GM13977 (cell line): Measurements from ENCODE around the gene MGAT5.
A peak's percentile ranks its signal among the peaks of the same experiment; 100 is the strongest.

Experiments
- DNase-seq: peaks from one replicate; pipeline ENCODE4 v3.0.0; 2012; ENCODE audit warnings: low spot score
- CTCF ChIP-seq: IDR thresholded peaks from 2 replicates; pipeline ENCODE4 v1.5.1; 2012; ENCODE audit warnings: mild to moderate bottlenecking, control low read depth; ENCODE audit not compliant: insufficient read depth; ENCODE audit errors: extremely low read depth, missing control alignments
- in situ Hi-C: fragments of 300-500 bp; cut with MboI; formaldehyde crosslinking; loops from one replicate; pipeline ENCODE4 v1.12.0; 2022; ENCODE audit warnings: low sequenced_read_pairs, low pct_unique_long_range_greater_than_20kb, mixed read lengths, inconsistent platforms; ENCODE audit not compliant: unreplicated experiment

MGAT5 gene

DNA sequence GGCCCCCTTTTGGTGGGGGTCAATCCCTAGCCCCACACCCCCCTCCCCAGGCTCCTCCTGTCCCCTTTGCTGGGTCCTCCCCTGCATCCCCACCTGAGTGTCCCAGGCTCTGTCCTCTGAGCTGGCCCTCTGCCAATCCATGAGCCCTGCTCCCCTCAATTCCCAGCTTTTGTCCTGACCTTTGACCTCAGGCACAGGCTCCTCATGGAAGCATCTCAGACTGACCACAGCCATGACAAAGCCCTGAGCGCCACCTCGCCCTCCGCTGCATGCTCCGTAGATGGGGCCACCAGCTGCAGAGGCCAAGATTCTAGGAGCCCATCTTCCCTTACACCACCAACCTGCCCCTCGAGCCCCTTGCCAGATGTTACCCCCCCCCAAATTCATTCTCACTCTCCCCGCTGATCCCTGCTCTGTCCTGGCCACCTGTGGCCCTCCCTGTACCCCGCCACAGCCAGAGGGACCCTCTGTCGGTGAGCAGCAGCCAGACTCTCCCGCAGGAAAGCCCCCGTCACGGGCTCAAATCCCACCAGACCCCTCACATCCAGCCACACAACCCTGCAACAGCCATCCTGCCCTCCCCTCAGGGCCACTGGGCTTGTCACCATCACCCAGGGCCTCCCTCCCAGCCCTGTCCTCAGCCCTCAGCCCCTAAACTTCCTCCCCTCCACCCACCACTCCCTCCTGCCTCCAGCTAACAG is 206.0 kb downstream of the MGAT5 start:
- in situ Hi-C loops, result no loop called here
- no peak for TF ChIP-seq CTCF
- no peak for DNase-seq

DNA sequence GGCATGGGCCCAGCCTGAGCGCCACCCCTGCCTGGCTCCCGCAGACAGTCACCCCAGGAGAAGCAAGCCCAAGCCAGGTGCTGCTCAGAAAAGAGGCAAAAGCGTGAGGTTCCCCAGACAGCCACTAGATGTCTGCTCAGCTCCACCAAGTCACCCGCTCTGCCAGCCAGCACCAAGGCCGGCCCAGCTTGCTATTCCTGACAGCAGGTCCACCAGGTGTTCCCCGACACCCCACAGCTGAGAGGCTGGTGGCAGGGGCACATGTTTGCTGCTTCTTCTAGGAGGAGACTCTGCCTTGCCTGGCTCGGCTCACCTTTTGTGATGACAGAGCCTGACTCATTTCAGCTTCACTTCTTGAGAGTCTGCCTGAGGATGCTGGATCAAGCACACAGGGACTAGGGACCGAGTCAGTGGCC is 206.7 kb downstream of the MGAT5 start:
- in situ Hi-C loops, result no loop called here

GRCh38 chr2:134461511-134461910 is 207.6 kb downstream of the MGAT5 start:
- in situ Hi-C loops, result no loop called here

More for the DNA sequence above, 206.7 kb downstream of the MGAT5 start:
- DNase-seq, result peak; percentile 78
- peak; percentile 64 for TF ChIP-seq CTCF

GRCh38 chr2:134462275-134462674 is 208.4 kb downstream of the MGAT5 start:
- in situ Hi-C loops, result no loop called here
- no peak for TF ChIP-seq CTCF
- DNase-seq, result no peak

More at GRCh38 chr2:134461511-134461910, 207.6 kb downstream of the MGAT5 start:
- TF ChIP-seq CTCF, result no peak
- no peak for DNase-seq

- in situ Hi-C loops, result no loop called here
- DNase-seq, result no peak
- TF ChIP-seq CTCF, result no peak
These were observed 209.2 kb downstream of the MGAT5 start for GRCh38 chr2:134462791-134463698.

DNA sequence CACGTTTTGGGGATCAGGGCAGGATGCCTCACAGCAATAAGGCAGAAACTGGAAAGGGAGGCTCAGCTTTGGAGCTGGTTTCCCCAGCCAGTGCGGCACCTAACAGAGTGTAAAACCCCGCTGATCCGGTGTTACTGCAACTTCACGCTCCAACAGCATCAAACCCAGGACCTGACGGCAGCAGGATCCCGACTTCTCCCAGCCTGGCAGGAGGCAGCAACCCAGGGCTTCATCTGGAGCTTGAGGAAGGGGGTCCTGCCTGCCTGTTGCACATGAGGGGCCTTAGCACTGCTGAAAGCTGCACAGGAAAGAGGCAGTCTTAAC is 209.8 kb downstream of the MGAT5 start:
- no peak for TF ChIP-seq CTCF
- no peak for DNase-seq
- in situ Hi-C loops, result no loop called here
